HepG2 (cell line): ENCODE data around the gene OR2C1. TPM values are rescaled to one million over a fixed set of nuclear protein-coding genes. Genes with fewer than 3 reads are reported as not detected.

Experiments
- ATF7 ChIP-seq, 2 experiments: fragments of 450-650 bp in 1 of 2; sonication (generic) in 1 of 2; formaldehyde crosslinking in 1 of 2; IDR thresholded peaks; 2 replicates each; pipeline versions ENCODE4 v1.4.0 to v1.6.1; 2016 to 2020; ENCODE audit warnings: antibody characterized with exemption in 1 of 2, mild to moderate bottlenecking in 1 of 2, missing genetic modification reagents in 1 of 2
- PHB2 ChIP-seq: fragments of 450-650 bp; IDR thresholded peaks from 2 replicates; pipeline ENCODE4 v1.6.1; 2018; ENCODE audit not compliant: partially characterized antibody
- REPIN1 ChIP-seq: sonication (generic); formaldehyde crosslinking; IDR thresholded peaks from 2 replicates; pipeline ENCODE4 v1.8.0; 2022; ENCODE audit warnings: missing genetic modification reagents, low read depth, mild to moderate bottlenecking, borderline replicate concordance
- SALL1 ChIP-seq: sonication (generic); formaldehyde crosslinking; IDR thresholded peaks from 2 replicates; pipeline ENCODE4 v1.8.0; 2022; ENCODE audit warnings: mild to moderate bottlenecking, missing genetic modification reagents
- THAP11 ChIP-seq: IDR thresholded peaks from 2 replicates; pipeline ENCODE4 v1.6.1; 2016; ENCODE audit warnings: missing biosample characterization, missing genetic modification reagents
- ZNF263 ChIP-seq: sonication (generic); formaldehyde crosslinking; IDR thresholded peaks from 2 replicates; pipeline ENCODE4 v1.4.0; 2020; ENCODE audit warnings: missing genetic modification reagents
- ZNF552 ChIP-seq: sonication (generic); formaldehyde crosslinking; IDR thresholded peaks from 2 replicates; pipeline ENCODE4 v1.9.0; 2022; ENCODE audit warnings: missing genetic modification reagents, mild to moderate bottlenecking, borderline replicate concordance
- ZNF678 ChIP-seq: sonication (generic); formaldehyde crosslinking; IDR thresholded peaks from 2 replicates; pipeline ENCODE4 v1.4.0; 2020; ENCODE audit warnings: mild to moderate bottlenecking, missing genetic modification reagents
- polyA plus RNA-seq, 8 experiments: library from polyadenylated mRNA; depleted of rRNA in 3 of 8; stranded (reverse) in 7 of 8; unstranded in 1 of 8; fragments of >200 nt; fragmentation: Illumina TruSeq in 4 of 8; extraction: Trizol in 4 of 8; gene quantifications; 2 replicates each; pipeline versions ENCODE4 v1.2.1 to v1.2.3, GENCODE V29; 2011 to 2016; ENCODE audit warnings: low read depth in 4 of 8, missing spikeins in 1 of 8, mixed read lengths in 1 of 8; ENCODE audit not compliant: insufficient read depth in 1 of 8
- total RNA-seq, 5 experiments: library from RNA; depleted of rRNA; stranded (reverse); fragments of >200 nt; fragmentation: Illumina TruSeq; extraction: Trizol; gene quantifications; 2 replicates each; pipeline ENCODE4 v1.2.3, GENCODE V29; 2016; ENCODE audit warnings: low read depth in 1 of 5
- TF ChIP-seq, protein P1 (sequence below): sonication (generic); formaldehyde crosslinking; IDR thresholded peaks from 2 replicates; pipeline ENCODE4 v1.4.0; 2020; ENCODE audit warnings: missing genetic modification reagents, borderline replicate concordance
- TF ChIP-seq, protein P2 (sequence below): sonication (generic); formaldehyde crosslinking; conservative IDR thresholded peaks from 2 replicates; pipeline ENCODE4 v1.4.0; 2020; ENCODE audit warnings: mild to moderate bottlenecking, missing genetic modification reagents, moderate library complexity
- TF ChIP-seq, protein P3 (sequence below): sonication (generic); formaldehyde crosslinking; IDR thresholded peaks from 2 replicates; pipeline ENCODE4 v1.5.1; 2020; ENCODE audit warnings: missing genetic modification reagents, mild to moderate bottlenecking, borderline replicate concordance

The OR2C1 gene
- total and polyA plus RNA-seq, 2 of the 13 experiments (the other 11 are each of a cell fraction or from before 2014, with no cell fraction given) = not detected

DNA sequence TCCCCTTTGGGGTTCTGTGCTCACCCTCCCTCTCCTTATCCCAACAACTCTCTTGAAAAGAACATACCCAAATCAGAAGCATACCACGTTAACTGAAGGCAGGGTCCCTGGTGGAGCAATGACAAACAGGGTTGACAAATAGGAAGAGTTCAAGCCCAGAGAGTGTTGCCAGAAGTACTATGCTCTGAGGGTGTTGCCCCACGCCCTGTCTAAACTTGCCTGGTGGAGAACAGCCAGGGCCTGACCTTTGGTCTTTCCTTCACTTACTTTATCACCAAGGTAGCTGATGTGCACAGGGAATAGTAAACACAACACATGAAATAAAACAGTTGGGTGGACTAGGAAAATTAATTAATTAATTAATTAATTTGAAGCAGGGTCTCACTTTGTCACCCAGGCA, 27.0 kb upstream of the OR2C1 start (continued):
- TF ChIP-seq PHB2 (no peak), ATF7 (IDR thresholded peaks at IDR 0.05) (no peak), ATF7 (CRISPR knock-in tag; IDR thresholded peaks at IDR 0.05) (no peak), THAP11 (CRISPR knock-in tag) (0 out of 2 replicates have a peak, but pooled peaks have one; percentile 18), SALL1 (CRISPR knock-in tag) (peak; percentile 40; the same call in 1 of the 2 replicates), REPIN1 (CRISPR knock-in tag) (no peak), ZNF552 (no peak), ZNF263 (CRISPR knock-in tag) (no peak), ZNF678 (CRISPR knock-in tag) (no peak)
- TF ChIP-seq, protein P1, sequence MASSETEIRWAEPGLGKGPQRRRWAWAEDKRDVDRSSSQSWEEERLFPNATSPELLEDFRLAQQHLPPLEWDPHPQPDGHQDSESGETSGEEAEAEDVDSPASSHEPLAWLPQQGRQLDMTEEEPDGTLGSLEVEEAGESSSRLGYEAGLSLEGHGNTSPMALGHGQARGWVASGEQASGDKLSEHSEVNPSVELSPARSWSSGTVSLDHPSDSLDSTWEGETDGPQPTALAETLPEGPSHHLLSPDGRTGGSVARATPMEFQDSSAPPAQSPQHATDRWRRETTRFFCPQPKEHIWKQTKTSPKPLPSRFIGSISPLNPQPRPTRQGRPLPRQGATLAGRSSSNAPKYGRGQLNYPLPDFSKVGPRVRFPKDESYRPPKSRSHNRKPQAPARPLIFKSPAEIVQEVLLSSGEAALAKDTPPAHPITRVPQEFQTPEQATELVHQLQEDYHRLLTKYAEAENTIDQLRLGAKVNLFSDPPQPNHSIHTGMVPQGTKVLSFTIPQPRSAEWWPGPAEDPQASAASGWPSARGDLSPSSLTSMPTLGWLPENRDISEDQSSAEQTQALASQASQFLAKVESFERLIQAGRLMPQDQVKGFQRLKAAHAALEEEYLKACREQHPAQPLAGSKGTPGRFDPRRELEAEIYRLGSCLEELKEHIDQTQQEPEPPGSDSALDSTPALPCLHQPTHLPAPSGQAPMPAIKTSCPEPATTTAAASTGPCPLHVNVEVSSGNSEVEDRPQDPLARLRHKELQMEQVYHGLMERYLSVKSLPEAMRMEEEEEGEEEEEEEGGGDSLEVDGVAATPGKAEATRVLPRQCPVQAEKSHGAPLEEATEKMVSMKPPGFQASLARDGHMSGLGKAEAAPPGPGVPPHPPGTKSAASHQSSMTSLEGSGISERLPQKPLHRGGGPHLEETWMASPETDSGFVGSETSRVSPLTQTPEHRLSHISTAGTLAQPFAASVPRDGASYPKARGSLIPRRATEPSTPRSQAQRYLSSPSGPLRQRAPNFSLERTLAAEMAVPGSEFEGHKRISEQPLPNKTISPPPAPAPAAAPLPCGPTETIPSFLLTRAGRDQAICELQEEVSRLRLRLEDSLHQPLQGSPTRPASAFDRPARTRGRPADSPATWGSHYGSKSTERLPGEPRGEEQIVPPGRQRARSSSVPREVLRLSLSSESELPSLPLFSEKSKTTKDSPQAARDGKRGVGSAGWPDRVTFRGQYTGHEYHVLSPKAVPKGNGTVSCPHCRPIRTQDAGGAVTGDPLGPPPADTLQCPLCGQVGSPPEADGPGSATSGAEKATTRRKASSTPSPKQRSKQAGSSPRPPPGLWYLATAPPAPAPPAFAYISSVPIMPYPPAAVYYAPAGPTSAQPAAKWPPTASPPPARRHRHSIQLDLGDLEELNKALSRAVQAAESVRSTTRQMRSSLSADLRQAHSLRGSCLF (CRISPR knock-in tag) = no peak
- TF ChIP-seq, protein P2, sequence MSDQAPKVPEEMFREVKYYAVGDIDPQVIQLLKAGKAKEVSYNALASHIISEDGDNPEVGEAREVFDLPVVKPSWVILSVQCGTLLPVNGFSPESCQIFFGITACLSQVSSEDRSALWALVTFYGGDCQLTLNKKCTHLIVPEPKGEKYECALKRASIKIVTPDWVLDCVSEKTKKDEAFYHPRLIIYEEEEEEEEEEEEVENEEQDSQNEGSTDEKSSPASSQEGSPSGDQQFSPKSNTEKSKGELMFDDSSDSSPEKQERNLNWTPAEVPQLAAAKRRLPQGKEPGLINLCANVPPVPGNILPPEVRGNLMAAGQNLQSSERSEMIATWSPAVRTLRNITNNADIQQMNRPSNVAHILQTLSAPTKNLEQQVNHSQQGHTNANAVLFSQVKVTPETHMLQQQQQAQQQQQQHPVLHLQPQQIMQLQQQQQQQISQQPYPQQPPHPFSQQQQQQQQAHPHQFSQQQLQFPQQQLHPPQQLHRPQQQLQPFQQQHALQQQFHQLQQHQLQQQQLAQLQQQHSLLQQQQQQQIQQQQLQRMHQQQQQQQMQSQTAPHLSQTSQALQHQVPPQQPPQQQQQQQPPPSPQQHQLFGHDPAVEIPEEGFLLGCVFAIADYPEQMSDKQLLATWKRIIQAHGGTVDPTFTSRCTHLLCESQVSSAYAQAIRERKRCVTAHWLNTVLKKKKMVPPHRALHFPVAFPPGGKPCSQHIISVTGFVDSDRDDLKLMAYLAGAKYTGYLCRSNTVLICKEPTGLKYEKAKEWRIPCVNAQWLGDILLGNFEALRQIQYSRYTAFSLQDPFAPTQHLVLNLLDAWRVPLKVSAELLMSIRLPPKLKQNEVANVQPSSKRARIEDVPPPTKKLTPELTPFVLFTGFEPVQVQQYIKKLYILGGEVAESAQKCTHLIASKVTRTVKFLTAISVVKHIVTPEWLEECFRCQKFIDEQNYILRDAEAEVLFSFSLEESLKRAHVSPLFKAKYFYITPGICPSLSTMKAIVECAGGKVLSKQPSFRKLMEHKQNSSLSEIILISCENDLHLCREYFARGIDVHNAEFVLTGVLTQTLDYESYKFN (CRISPR knock-in tag) = peak; percentile 60
- TF ChIP-seq, protein P3, sequence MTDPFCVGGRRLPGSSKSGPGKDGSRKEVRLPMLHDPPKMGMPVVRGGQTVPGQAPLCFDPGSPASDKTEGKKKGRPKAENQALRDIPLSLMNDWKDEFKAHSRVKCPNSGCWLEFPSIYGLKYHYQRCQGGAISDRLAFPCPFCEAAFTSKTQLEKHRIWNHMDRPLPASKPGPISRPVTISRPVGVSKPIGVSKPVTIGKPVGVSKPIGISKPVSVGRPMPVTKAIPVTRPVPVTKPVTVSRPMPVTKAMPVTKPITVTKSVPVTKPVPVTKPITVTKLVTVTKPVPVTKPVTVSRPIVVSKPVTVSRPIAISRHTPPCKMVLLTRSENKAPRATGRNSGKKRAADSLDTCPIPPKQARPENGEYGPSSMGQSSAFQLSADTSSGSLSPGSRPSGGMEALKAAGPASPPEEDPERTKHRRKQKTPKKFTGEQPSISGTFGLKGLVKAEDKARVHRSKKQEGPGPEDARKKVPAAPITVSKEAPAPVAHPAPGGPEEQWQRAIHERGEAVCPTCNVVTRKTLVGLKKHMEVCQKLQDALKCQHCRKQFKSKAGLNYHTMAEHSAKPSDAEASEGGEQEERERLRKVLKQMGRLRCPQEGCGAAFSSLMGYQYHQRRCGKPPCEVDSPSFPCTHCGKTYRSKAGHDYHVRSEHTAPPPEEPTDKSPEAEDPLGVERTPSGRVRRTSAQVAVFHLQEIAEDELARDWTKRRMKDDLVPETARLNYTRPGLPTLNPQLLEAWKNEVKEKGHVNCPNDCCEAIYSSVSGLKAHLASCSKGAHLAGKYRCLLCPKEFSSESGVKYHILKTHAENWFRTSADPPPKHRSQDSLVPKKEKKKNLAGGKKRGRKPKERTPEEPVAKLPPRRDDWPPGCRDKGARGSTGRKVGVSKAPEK = no peak
